ENCODE results near the gene LLCFC1. TPM values are rescaled to one million over a fixed set of nuclear protein-coding genes. Genes with fewer than 3 reads are reported as not detected.

LLCFC1 gene
- total RNA-seq, 1 experiment from 2014 or later, result not detected

DNA sequence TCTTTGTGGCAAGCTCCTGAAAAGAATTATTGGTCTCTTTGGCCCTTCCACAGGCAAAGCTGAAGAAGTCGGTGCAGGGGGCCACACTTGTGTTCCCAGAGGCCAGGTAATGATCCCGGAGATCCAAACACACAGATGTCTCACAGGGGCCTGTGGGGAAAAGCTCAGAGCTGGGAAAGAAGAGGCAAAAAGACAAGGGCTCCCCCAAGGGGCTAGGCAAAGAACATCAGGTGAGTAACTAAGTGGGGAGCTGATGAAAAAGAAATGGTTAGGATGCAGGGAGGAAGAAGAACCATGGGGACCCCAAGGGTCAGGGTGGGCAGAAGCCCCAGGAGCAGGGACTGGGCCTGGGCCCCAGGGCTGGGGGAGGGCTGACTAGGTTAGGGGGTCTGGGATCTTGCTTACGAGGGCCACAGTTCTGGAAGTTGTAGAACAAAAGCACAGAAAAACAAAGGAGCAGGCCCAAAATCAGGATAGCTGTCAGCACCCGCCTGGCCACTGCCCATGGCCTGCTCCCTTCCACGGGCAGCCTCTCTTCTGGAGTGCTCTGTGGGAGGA lies 21.8 kb downstream of the LLCFC1 start:
- no peak for TF ChIP-seq EZH2 (IDR thresholded peaks at IDR 0.05; ENCODE audit: low read length, unreplicated experiment)
- TF ChIP-seq, protein P1, sequence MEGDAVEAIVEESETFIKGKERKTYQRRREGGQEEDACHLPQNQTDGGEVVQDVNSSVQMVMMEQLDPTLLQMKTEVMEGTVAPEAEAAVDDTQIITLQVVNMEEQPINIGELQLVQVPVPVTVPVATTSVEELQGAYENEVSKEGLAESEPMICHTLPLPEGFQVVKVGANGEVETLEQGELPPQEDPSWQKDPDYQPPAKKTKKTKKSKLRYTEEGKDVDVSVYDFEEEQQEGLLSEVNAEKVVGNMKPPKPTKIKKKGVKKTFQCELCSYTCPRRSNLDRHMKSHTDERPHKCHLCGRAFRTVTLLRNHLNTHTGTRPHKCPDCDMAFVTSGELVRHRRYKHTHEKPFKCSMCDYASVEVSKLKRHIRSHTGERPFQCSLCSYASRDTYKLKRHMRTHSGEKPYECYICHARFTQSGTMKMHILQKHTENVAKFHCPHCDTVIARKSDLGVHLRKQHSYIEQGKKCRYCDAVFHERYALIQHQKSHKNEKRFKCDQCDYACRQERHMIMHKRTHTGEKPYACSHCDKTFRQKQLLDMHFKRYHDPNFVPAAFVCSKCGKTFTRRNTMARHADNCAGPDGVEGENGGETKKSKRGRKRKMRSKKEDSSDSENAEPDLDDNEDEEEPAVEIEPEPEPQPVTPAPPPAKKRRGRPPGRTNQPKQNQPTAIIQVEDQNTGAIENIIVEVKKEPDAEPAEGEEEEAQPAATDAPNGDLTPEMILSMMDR (conservative IDR thresholded peaks at IDR 0.05; ENCODE audit: low read depth, low read length), result peak; percentile 57
- Histone ChIP-seq H3K4me1 (ENCODE audit: insufficient read depth, low read length) (peaks cover 24% of the 10 kb centered on the region), H3K9ac (ENCODE audit: low read length) (no peak overlapping the region), H3K27me3 (ENCODE audit: low read length) (peaks cover 46% of the 10 kb centered on the region), H4K20me1 (ENCODE audit: low read length) (no peaks in the 10 kb centered on the region), H3K79me2 (ENCODE audit: low read length) (no peaks in the 10 kb centered on the region), H2AFZ (ENCODE audit: low read length) (no peak overlapping the region), H3F3A (ENCODE audit: low read length, unreplicated experiment) (no peaks in the 10 kb centered on the region), H3K9me2 (replicated peaks; ENCODE audit: low read length) (no peaks in the 10 kb centered on the region), H3K27ac (ENCODE audit: low read length) (no peak overlapping the region), H3K9me3 (ENCODE audit: low read length) (no peaks in the 10 kb centered on the region), H3K4me3 (ENCODE audit: low read length) (no peak overlapping the region), H3K4me2 (ENCODE audit: low read length) (no peak overlapping the region), H3K36me3 (ENCODE audit: low read depth, low read length) (no peaks in the 10 kb centered on the region)
- CTCF ChIA-PET, result interaction anchor here (0.5 to 1.1 kb wide), 3 partner anchors 61 to 88 kb away, joined by 3 to 4 read pairs (median 3); no protein-coding TSS in a partner anchor
- peak; percentile 37 for DNase-seq
- intact Hi-C loops (cut with micrococcal nuclease), result no loop called here
- ATAC-seq, result no peak
- POLR2A ChIA-PET (ENCODE audit: unreplicated experiment), result no interaction called here
- no TSS peak for BruUV-seq (replicated peaks)

DNA sequence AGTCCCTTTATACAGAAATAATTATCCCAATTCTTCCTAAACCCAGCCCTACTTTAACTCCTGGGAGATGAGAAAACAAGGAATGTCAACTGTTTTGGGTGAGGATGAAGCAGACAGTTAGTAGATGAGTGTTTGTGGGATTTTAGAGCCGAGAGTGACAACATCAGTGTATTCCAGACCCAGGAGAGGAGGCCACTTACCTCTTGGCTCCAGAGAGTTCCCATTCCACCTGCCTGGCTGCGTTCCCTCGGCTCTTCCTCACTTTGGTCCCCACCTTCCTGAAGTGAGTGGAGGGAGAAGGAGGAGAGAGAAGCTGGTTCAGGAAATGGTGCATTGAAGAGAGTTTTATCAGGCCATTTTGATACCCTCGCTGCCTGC lies 22.3 kb downstream of the LLCFC1 start:
- Histone ChIP-seq H3K4me1 (ENCODE audit: insufficient read depth, low read length) (peaks cover 19% of the 10 kb centered on the region), H3K9me3 (ENCODE audit: low read length) (no peaks in the 10 kb centered on the region), H2AFZ (ENCODE audit: low read length) (no peak overlapping the region), H3K27ac (ENCODE audit: low read length) (no peak overlapping the region), H3K4me3 (ENCODE audit: low read length) (no peak overlapping the region), H3K9ac (ENCODE audit: low read length) (no peak overlapping the region), H3K9me2 (replicated peaks; ENCODE audit: low read length) (no peaks in the 10 kb centered on the region), H3K79me2 (ENCODE audit: low read length) (no peaks in the 10 kb centered on the region), H3K4me2 (ENCODE audit: low read length) (no peak overlapping the region), H3K36me3 (ENCODE audit: low read depth, low read length) (no peaks in the 10 kb centered on the region), H3F3A (ENCODE audit: low read length, unreplicated experiment) (no peaks in the 10 kb centered on the region), H3K27me3 (ENCODE audit: low read length) (peaks cover 46% of the 10 kb centered on the region), H4K20me1 (ENCODE audit: low read length) (no peaks in the 10 kb centered on the region)
- BruUV-seq (replicated peaks), result no TSS peak
- no peak for ATAC-seq
- CTCF ChIA-PET, result interaction anchor here (0.5 to 1.1 kb wide), 3 partner anchors 61 to 89 kb away, joined by 3 to 4 read pairs (median 3); no protein-coding TSS in a partner anchor
- intact Hi-C loops (cut with micrococcal nuclease), result no loop called here
- POLR2A ChIA-PET (ENCODE audit: unreplicated experiment), result no interaction called here
- TF ChIP-seq EZH2 (IDR thresholded peaks at IDR 0.05; ENCODE audit: low read length, unreplicated experiment) (no peak), EZH2phosphoT487 (IDR thresholded peaks at IDR 0.05; ENCODE audit: borderline replicate concordance, low read length) (no peak)
- TF ChIP-seq, protein P1 (conservative IDR thresholded peaks at IDR 0.05; ENCODE audit: low read depth, low read length), result no peak
- no peak for DNase-seq

DNA sequence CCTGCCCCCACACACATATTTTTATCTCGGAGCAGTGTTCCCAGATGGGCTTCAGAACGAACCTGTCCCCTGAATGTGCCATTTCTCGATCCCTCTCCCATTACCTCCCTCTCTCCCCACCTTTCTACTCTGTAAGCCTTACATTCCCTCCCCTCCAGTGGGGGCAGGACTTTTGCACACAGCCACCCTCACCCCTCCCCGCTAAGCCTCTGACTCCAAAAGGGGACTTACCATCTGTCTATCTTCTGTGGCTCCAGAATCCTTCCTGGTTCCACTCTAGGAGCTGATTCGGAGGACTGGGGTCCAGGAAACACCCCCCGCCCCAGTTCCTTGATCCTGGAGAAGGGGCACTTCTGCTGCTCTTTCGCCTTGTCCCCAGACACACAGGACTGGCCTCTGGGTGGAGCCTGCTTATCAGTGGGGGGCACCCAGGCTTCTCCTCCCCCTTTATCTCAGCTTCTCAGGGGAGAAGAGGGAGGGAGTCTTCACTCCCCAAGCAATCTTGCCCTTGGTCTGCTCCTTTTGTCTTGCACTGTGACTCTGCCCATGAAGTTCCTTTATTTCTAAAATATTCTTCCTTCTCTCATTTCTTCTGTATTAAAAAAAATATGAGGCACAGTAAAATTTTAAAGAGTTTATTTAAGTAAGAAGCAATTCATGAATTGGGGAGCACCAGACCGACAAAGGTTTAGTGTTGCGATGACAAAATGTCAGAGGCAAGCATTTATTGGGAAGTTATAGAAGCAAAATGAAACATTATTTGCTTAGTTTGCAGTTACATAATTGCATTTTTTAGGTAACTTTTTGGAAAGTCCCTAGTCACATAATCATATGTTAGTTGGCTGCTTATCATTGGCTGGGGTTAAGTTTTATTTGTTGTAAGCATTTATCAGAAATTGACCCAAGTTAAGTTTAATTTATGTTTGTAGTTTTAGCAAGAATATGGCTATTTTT lies 23.0 kb downstream of the LLCFC1 start, which contains the start of gene KEL:
Gene KEL (minus strand): TSS at position 391 of the 954 bp plus-strand sequence. CDS start 157 bp downstream, at position 234.
- Histone ChIP-seq H3K4me2 (ENCODE audit: low read length) (no peak within 1 kb of the TSS), H3K4me1 (ENCODE audit: insufficient read depth, low read length) (peaks cover 13% of the 10 kb centered on the region), H3K4me3 (ENCODE audit: low read length) (no peak within 1 kb of the TSS), H4K20me1 (ENCODE audit: low read length) (no peaks in the 10 kb centered on the region), H2AFZ (ENCODE audit: low read length) (no peak within 1 kb of the TSS), H3K9ac (ENCODE audit: low read length) (no peak within 1 kb of the TSS), H3F3A (ENCODE audit: low read length, unreplicated experiment) (no peaks in the 10 kb centered on the region), H3K27ac (ENCODE audit: low read length) (no peak within 1 kb of the TSS), H3K36me3 (ENCODE audit: low read depth, low read length) (no peaks in the 10 kb centered on the region), H3K9me3 (ENCODE audit: low read length) (no peaks in the 10 kb centered on the region), H3K9me2 (replicated peaks; ENCODE audit: low read length) (no peaks in the 10 kb centered on the region), H3K27me3 (ENCODE audit: low read length) (peaks cover 51% of the 10 kb centered on the region), H3K79me2 (ENCODE audit: low read length) (no peaks in the 10 kb centered on the region)
- intact Hi-C loops (cut with micrococcal nuclease), result no loop called here
- TF ChIP-seq EZH2phosphoT487 (IDR thresholded peaks at IDR 0.05; ENCODE audit: borderline replicate concordance, low read length) (no peak), EZH2 (IDR thresholded peaks at IDR 0.05; ENCODE audit: low read length, unreplicated experiment) (no peak)
- TF ChIP-seq, protein P1 (conservative IDR thresholded peaks at IDR 0.05; ENCODE audit: low read depth, low read length), result no peak
- no TSS peak for BruUV-seq (replicated peaks)
- no peak for ATAC-seq
- no peak for DNase-seq
- CTCF ChIA-PET, result no interaction called here
- POLR2A ChIA-PET (ENCODE audit: unreplicated experiment), result no interaction called here

Data from PC-3 (cell line).